Adrenal gland (tissue), 5 donors: Measurements from ENCODE around the gene COQ10B.

Source experiments
- POLR2A ChIP-seq, 2 donors: fragments of 450-650 bp; IDR thresholded peaks; one replicate each; pipeline ENCODE4 v1.6.1; 2017; ENCODE audit warnings: antibody characterized with exemption in 2 of 2, mild to moderate bottlenecking in 2 of 2, moderate library complexity in 1 of 2
- TF ChIP-seq, protein P1 (sequence below), 6 experiments: fragments of 450-650 bp in 4 of 6; fragments of 200-600 bp in 2 of 6; sonication (generic) in 1 of 6; IDR thresholded peaks; 1 replicate in 5 of 6; 2 replicates in 1 of 6; pipeline versions ENCODE4 v1.5.1 to v1.8.0; 2016 to 2021; ENCODE audit warnings: antibody characterized with exemption in 6 of 6, mild to moderate bottlenecking in 2 of 6, moderate library complexity in 1 of 6
- donor health status: DM: no; HTN: no; CAD: no.

DNA sequence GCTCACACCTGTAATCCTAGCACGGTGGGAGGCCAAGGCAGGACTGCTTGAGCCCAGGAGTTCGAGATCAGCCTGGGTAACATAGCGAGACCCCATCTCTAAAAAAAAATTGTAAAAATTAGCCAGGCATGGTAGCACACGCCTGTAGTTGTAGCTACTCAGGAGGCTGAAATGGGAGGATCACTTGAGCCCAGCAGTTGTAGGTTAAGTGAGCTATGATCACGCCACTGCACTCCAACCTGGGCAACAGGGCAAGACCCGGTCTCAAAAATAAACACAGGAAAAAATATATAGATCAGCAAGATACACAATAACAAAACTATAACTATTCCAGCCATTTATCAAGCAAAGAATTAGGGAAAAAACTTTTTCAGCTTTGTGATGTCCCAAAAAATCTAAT lies 21.5 kb upstream of the COQ10B start:
- TF ChIP-seq, protein P1, sequence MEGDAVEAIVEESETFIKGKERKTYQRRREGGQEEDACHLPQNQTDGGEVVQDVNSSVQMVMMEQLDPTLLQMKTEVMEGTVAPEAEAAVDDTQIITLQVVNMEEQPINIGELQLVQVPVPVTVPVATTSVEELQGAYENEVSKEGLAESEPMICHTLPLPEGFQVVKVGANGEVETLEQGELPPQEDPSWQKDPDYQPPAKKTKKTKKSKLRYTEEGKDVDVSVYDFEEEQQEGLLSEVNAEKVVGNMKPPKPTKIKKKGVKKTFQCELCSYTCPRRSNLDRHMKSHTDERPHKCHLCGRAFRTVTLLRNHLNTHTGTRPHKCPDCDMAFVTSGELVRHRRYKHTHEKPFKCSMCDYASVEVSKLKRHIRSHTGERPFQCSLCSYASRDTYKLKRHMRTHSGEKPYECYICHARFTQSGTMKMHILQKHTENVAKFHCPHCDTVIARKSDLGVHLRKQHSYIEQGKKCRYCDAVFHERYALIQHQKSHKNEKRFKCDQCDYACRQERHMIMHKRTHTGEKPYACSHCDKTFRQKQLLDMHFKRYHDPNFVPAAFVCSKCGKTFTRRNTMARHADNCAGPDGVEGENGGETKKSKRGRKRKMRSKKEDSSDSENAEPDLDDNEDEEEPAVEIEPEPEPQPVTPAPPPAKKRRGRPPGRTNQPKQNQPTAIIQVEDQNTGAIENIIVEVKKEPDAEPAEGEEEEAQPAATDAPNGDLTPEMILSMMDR (IDR thresholded peaks at IDR 0.05), result no peak
- TF ChIP-seq POLR2A (IDR thresholded peaks at IDR 0.05), result no peak
